ENCODE measurements around the gene ORAI1. TPM values are rescaled to one million over a fixed set of nuclear protein-coding genes. Genes with fewer than 3 reads are reported as not detected.

The ORAI1 gene
- total and polyA plus RNA-seq, 9 donors = 3.4 to 18.4 (median 12.3) TPM

- H3K4me3 ChIP-seq = no peak overlapping the region
- H3K27ac ChIP-seq = no peak overlapping the region
- TF ChIP-seq EP300 (IDR thresholded peaks at IDR 0.05) = no peak
- no peak for TF ChIP-seq POLR2A (IDR thresholded peaks at IDR 0.05)
- TF ChIP-seq CTCF (IDR thresholded peaks at IDR 0.05) = peak in 1 of 3 donors; percentile 22
- 75 to 81% (median 77%) methylated on average over 18 of the region's 18 CpGs for WGBS, 3 donors
- intact Hi-C loops (cut with DNase I) = no loop called here
- peak in 2 of 5 donors; percentile 50 to 63 for DNase-seq
- no peaks in the 10 kb centered on the region for H3K36me3 ChIP-seq
- no peaks in the 10 kb centered on the region for H3K4me1 ChIP-seq (ENCODE audit: insufficient read depth)
- H3K9me3 ChIP-seq = no peaks in the 10 kb centered on the region
- no peaks in the 10 kb centered on the region for H3K27me3 ChIP-seq
Measured at GRCh38 chr12:121668750-121669520, 42.6 kb downstream of the ORAI1 start.

- Histone ChIP-seq H3K36me3 (no peaks in the 10 kb centered on the region), H3K27ac (no peak within 1 kb of the TSS), H3K27me3 (no peaks in the 10 kb centered on the region), H3K4me1 (ENCODE audit: insufficient read depth) (no peaks in the 10 kb centered on the region), H3K9me3 (no peaks in the 10 kb centered on the region), H3K4me3 (no peak within 1 kb of the TSS)
- WGBS, 3 donors = 95 to 98% (median 95%) methylated on average over 5 of the region's 5 CpGs
- DNase-seq = no peak
- intact Hi-C loops (cut with DNase I) = no loop called here
- TF ChIP-seq POLR2A (IDR thresholded peaks at IDR 0.05) = no peak
- no peak for TF ChIP-seq CTCF (IDR thresholded peaks at IDR 0.05)
Measured at GRCh38 chr12:121669521-121669900, 43.2 kb downstream of the ORAI1 start, which contains the start of gene MORN3. Gene MORN3, minus strand, starts transcription at chr12:121669654. Its CDS starts 171 bp downstream, at chr12:121669483.

GRCh38 chr12:121673013-121673511 lies 46.7 kb downstream of the ORAI1 start:
- DNase-seq = peak in 2 of 5 donors; percentile 54 to 55
- TF ChIP-seq EP300 (IDR thresholded peaks at IDR 0.05) = no peak
- TF ChIP-seq CTCF (IDR thresholded peaks at IDR 0.05) = no peak
- H3K9me3 ChIP-seq = no peaks in the 10 kb centered on the region
- H3K27me3 ChIP-seq = no peaks in the 10 kb centered on the region
- no peak overlapping the region for H3K27ac ChIP-seq
- 44 to 49% (median 46%) methylated on average over 12 of the region's 12 CpGs for WGBS, 3 donors
- intact Hi-C loops (cut with DNase I) = loop anchor here in 1 of 4 donors (10.0 kb wide), 1 partner anchor 168 kb away; no protein-coding TSS in a partner anchor
- no peaks in the 10 kb centered on the region for H3K36me3 ChIP-seq
- H3K4me1 ChIP-seq (ENCODE audit: insufficient read depth) = no peaks in the 10 kb centered on the region
- peak overlapping the region; percentile 47 for H3K4me3 ChIP-seq

GRCh38 chr12:121676190-121676589 lies 49.9 kb downstream of the ORAI1 start:
- Histone ChIP-seq H3K36me3 (no peaks in the 10 kb centered on the region), H3K9me3 (no peaks in the 10 kb centered on the region), H3K4me3 (no peak overlapping the region), H3K27ac (no peak overlapping the region), H3K4me1 (ENCODE audit: insufficient read depth) (no peaks in the 10 kb centered on the region), H3K27me3 (no peaks in the 10 kb centered on the region)
- WGBS, 3 donors = 93 to 97% (median 95%) methylated on average over 5 of the region's 5 CpGs
- DNase-seq = no peak
- intact Hi-C loops (cut with DNase I) = loop anchor here in 3 of 4 donors (5.0 to 10.0 kb wide), 2 partner anchors 171 to 174 kb away; no protein-coding TSS in a partner anchor
- no peak for TF ChIP-seq EP300 (IDR thresholded peaks at IDR 0.05)
- no peak for TF ChIP-seq POLR2A (IDR thresholded peaks at IDR 0.05)
- TF ChIP-seq CTCF (IDR thresholded peaks at IDR 0.05) = no peak

Measured in ovary (tissue), 9 donors.